ENCODE results near the gene ADGRG3. TPM values are rescaled to one million over a fixed set of nuclear protein-coding genes. Genes with fewer than 3 reads are reported as not detected.

ADGRG3 gene
- total RNA-seq, 1 experiment from 2014 or later = not detected

DNA sequence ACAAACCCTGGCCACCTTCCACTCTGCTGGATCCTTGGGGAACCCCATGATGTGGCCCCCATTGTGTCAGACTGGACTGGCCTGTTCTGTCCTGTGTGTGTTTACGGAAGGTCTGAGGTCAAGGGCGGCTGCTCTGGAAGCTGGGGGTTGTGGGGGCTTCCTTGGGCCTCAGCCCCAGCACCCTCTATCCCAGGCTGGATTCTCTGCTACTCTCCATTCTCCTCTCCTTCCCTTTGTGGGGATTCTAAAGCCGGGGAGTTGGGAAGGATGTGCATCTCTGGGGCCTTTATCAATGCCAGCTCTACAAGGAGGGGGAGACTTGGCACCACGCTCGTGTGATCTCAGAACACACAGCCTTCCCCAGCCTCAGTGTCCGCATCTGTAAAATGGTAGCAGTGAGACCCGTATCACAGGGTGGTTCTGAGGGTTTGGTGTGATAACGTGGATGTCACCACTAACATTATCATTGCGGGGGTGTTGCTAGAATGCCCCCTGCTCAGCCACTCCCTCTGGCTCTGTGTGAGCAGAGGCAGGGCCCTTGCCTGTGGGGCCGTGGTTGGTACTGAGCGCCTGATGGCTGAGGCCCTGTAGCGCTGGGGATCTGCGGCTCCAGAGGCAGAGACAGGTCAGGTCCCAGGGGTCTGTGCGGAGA, 21.6 kb upstream of the ADGRG3 start:
- no peaks in the 10 kb centered on the region for H3K9me3 ChIP-seq (ENCODE audit: control insufficient read depth in 1 of 2, insufficient read depth in 1 of 2, low read depth in 1 of 2, low read length in 2 of 2)
- H3K36me3 ChIP-seq (ENCODE audit: control insufficient read depth in 1 of 2, insufficient read depth in 2 of 2, low read length in 2 of 2) = no peaks in the 10 kb centered on the region; a peak in 1 of 4 replicates
- no TSS peak for BruUV-seq (replicated peaks)
- H3K9me2 ChIP-seq (ENCODE audit: insufficient read depth) = no peaks in the 10 kb centered on the region
- H3K4me2 ChIP-seq (ENCODE audit: low read length) = no peak overlapping the region
- POLR2A ChIA-PET = interaction anchor here (0.5 kb wide), 1 partner anchor 27 kb away, joined by 3 read pairs; no protein-coding TSS in a partner anchor
- RAD21 ChIA-PET (ENCODE audit: low non-redundant PET in 1 of 2, low total read pairs in 2 of 2, uncharacterized antibody in 2 of 2, unreplicated experiment in 2 of 2) = interaction anchor here in 1 of 2 experiments (0.6 to 1.2 kb wide), 2 partner anchors 37 to 55 kb away, joined by 3 read pairs; no protein-coding TSS in a partner anchor
- no peak for ATAC-seq
- no peak overlapping the region for H3K4me3 ChIP-seq (replicated peaks in 1 of 2; ENCODE audit: low read depth in 1 of 2, low read length in 2 of 2)
- CTCF ChIA-PET = interaction anchor here (1.2 to 2.5 kb wide), 3 partner anchors 9 to 56 kb away, joined by 3 to 12 read pairs (median 5); no protein-coding TSS in a partner anchor
- no peak overlapping the region for H2AFZ ChIP-seq (ENCODE audit: low read depth, low read length, poor library complexity, severe bottlenecking)
- no peaks in the 10 kb centered on the region for H4K20me1 ChIP-seq (ENCODE audit: insufficient read depth)
- no peak for DNase-seq (ENCODE audit: low read depth, low spot score)
- no peak overlapping the region for H3K27ac ChIP-seq (ENCODE audit: low read depth, low read length)
- no peak overlapping the region for H3K9ac ChIP-seq (ENCODE audit: low read length)
- intact Hi-C loops (cut with micrococcal nuclease) = no loop called here
- H3K27me3 ChIP-seq (ENCODE audit: insufficient read depth, low read length) = no peaks in the 10 kb centered on the region
- peaks cover 6 to 23% of the 10 kb centered on the region in 2 experiments; a peak in 3 of 4 replicates for H3K4me1 ChIP-seq (ENCODE audit: control insufficient read depth in 1 of 2, insufficient read depth in 2 of 2, low read length in 2 of 2)
- TF ChIP-seq SIN3A (IDR thresholded peaks at IDR 0.05; ENCODE audit: low read depth) (no peak), ELF1 (IDR thresholded peaks at IDR 0.05; ENCODE audit: borderline replicate concordance, low read depth) (no peak), CBX3 (IDR thresholded peaks at IDR 0.05; ENCODE audit: low read depth) (no peak)
- no peaks in the 10 kb centered on the region for H3K79me2 ChIP-seq (ENCODE audit: insufficient read depth, low read length)

GRCh38 chr16:57647136-57647875, 20.8 kb upstream of the ADGRG3 start:
- Histone ChIP-seq H3K36me3 (ENCODE audit: control insufficient read depth in 1 of 2, insufficient read depth in 2 of 2, low read length in 2 of 2) (no peaks in the 10 kb centered on the region; a peak in 1 of 4 replicates), H3K4me1 (ENCODE audit: control insufficient read depth in 1 of 2, insufficient read depth in 2 of 2, low read length in 2 of 2) (peaks cover 6 to 23% of the 10 kb centered on the region in 2 experiments; a peak in 3 of 4 replicates), H3K9ac (ENCODE audit: low read length) (no peak overlapping the region), H3K27ac (ENCODE audit: low read depth, low read length) (no peak overlapping the region), H4K20me1 (ENCODE audit: insufficient read depth) (no peaks in the 10 kb centered on the region), H3K9me3 (ENCODE audit: control insufficient read depth in 1 of 2, insufficient read depth in 1 of 2, low read depth in 1 of 2, low read length in 2 of 2) (no peaks in the 10 kb centered on the region), H3K4me3 (replicated peaks in 1 of 2; ENCODE audit: low read depth in 1 of 2, low read length in 2 of 2) (no peak overlapping the region), H2AFZ (ENCODE audit: low read depth, low read length, poor library complexity, severe bottlenecking) (no peak overlapping the region), H3K4me2 (ENCODE audit: low read length) (no peak overlapping the region), H3K9me2 (ENCODE audit: insufficient read depth) (no peaks in the 10 kb centered on the region), H3K27me3 (ENCODE audit: insufficient read depth, low read length) (no peaks in the 10 kb centered on the region), H3K79me2 (ENCODE audit: insufficient read depth, low read length) (no peaks in the 10 kb centered on the region)
- RAD21 ChIA-PET (ENCODE audit: low non-redundant PET in 1 of 2, low total read pairs in 2 of 2, uncharacterized antibody in 2 of 2, unreplicated experiment in 2 of 2) = interaction anchor here in 1 of 2 experiments (1.2 kb wide), 1 partner anchor 56 kb away, joined by 3 read pairs; no protein-coding TSS in a partner anchor
- intact Hi-C loops (cut with micrococcal nuclease) = no loop called here
- CTCF ChIA-PET = interaction anchor here (1.3 to 3.9 kb wide), 4 partner anchors 10 to 56 kb away, joined by 3 to 31 read pairs (median 8); no protein-coding TSS in a partner anchor
- DNase-seq (ENCODE audit: low read depth, low spot score) (no peak), ATAC-seq (no peak)
- POLR2A ChIA-PET = interaction anchor here (0.9 kb wide), 1 partner anchor 47 kb away, joined by 3 read pairs; no protein-coding TSS in a partner anchor
- no TSS peak for BruUV-seq (replicated peaks)
- TF ChIP-seq, protein P1, sequence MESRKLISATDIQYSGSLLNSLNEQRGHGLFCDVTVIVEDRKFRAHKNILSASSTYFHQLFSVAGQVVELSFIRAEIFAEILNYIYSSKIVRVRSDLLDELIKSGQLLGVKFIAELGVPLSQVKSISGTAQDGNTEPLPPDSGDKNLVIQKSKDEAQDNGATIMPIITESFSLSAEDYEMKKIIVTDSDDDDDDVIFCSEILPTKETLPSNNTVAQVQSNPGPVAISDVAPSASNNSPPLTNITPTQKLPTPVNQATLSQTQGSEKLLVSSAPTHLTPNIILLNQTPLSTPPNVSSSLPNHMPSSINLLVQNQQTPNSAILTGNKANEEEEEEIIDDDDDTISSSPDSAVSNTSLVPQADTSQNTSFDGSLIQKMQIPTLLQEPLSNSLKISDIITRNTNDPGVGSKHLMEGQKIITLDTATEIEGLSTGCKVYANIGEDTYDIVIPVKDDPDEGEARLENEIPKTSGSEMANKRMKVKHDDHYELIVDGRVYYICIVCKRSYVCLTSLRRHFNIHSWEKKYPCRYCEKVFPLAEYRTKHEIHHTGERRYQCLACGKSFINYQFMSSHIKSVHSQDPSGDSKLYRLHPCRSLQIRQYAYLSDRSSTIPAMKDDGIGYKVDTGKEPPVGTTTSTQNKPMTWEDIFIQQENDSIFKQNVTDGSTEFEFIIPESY (IDR thresholded peaks at IDR 0.05; ENCODE audit: extremely low read depth, insufficient replicate concordance, low read length) = no peak
- TF ChIP-seq EZH2phosphoT487 (IDR thresholded peaks at IDR 0.05; ENCODE audit: borderline replicate concordance) (no peak), SP1 (IDR thresholded peaks at IDR 0.05; ENCODE audit: low read depth) (no peak), EZH2 (IDR thresholded peaks at IDR 0.05) (no peak), TCF7L2 (IDR thresholded peaks at IDR 0.05; ENCODE audit: borderline replicate concordance, extremely low read depth, insufficient read depth, insufficient read length) (no peak), SRF (IDR thresholded peaks at IDR 0.05; ENCODE audit: low read depth) (no peak), FOSL1 (IDR thresholded peaks at IDR 0.05; ENCODE audit: low read depth) (no peak), CEBPB (IDR thresholded peaks at IDR 0.05; ENCODE audit: low read depth) (no peak), POLR2A (IDR thresholded peaks at IDR 0.05; ENCODE audit: borderline replicate concordance, extremely low read depth, insufficient read depth, insufficient read length) (no peak), JUND (IDR thresholded peaks at IDR 0.05) (no peak), RAD21 (IDR thresholded peaks at IDR 0.05; ENCODE audit: low read depth) (no peak), YY1 (IDR thresholded peaks at IDR 0.05; ENCODE audit: extremely low read depth, insufficient replicate concordance, low read depth, low read length) (no peak), ZNF274 (IDR thresholded peaks at IDR 0.05; ENCODE audit: low read depth, low read length) (no peak)

All from HCT116 (cell line).